ENCODE data around the gene RAB3IL1. TPM values are rescaled to one million over a fixed set of nuclear protein-coding genes. Genes with fewer than 3 reads are reported as not detected.

The RAB3IL1 gene
- total RNA-seq, 1 experiment from 2014 or later = 18.1 TPM

DNA sequence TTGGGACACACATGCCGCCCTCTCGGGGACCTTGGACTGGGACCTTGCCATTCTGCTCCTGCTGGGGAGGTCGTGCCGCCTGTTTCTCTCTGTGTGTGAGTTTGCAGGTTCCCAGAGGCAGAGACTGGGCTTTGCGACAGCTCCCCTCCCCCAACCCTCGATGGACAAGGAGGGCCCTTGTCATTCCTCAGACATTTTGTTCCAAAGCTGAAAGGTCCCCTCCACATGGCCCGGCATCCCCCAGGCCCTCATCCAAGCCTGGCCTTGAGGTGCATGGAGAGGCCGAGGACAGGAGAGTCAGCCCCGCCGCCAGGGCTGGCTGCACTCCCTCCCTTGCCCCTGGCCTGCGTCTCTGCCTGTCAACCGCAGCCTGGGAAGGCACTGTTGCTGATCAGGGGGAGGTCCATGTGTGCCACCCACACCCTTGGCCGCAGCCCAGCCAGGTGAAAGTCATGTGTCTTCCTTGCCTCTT, 63.6 kb downstream of the RAB3IL1 start:
- Histone ChIP-seq H3K9me2 (ENCODE audit: insufficient read depth) (no peaks in the 10 kb centered on the region), H3K36me3 (ENCODE audit: control insufficient read depth in 1 of 2, insufficient read depth in 2 of 2, low read length in 2 of 2) (no peaks in the 10 kb centered on the region), H3K4me1 (ENCODE audit: control insufficient read depth in 1 of 2, insufficient read depth in 2 of 2, low read length in 2 of 2) (no peaks in the 10 kb centered on the region), H3K9ac (ENCODE audit: low read length) (no peak overlapping the region), H3K4me2 (ENCODE audit: low read length) (no peak overlapping the region), H3K27me3 (ENCODE audit: insufficient read depth, low read length) (no peaks in the 10 kb centered on the region), H3K4me3 (replicated peaks in 1 of 2; ENCODE audit: low read depth in 1 of 2, low read length in 2 of 2) (no peak overlapping the region), H2AFZ (ENCODE audit: low read depth, low read length, poor library complexity, severe bottlenecking) (no peak overlapping the region), H3K79me2 (ENCODE audit: insufficient read depth, low read length) (no peaks in the 10 kb centered on the region), H4K20me1 (ENCODE audit: insufficient read depth) (no peaks in the 10 kb centered on the region), H3K27ac (ENCODE audit: low read depth, low read length) (no peak overlapping the region), H3K9me3 (ENCODE audit: control insufficient read depth in 1 of 2, insufficient read depth in 1 of 2, low read depth in 1 of 2, low read length in 2 of 2) (no peaks in the 10 kb centered on the region)
- no TSS peak for BruUV-seq (replicated peaks)
- intact Hi-C loops (cut with micrococcal nuclease) = no loop called here
- no peak for TF ChIP-seq CEBPB (IDR thresholded peaks at IDR 0.05; ENCODE audit: low read depth)
- no peak for TF ChIP-seq YY1 (IDR thresholded peaks at IDR 0.05; ENCODE audit: extremely low read depth, insufficient replicate concordance, low read depth, low read length)
- ChIA-PET CTCF (no interaction called here), RAD21 (ENCODE audit: low non-redundant PET in 1 of 2, low total read pairs in 2 of 2, uncharacterized antibody in 2 of 2, unreplicated experiment in 2 of 2) (no interaction called here), POLR2A (no interaction called here)
- no peak for DNase-seq (ENCODE audit: low read depth, low spot score)
- no peak for ATAC-seq

DNA sequence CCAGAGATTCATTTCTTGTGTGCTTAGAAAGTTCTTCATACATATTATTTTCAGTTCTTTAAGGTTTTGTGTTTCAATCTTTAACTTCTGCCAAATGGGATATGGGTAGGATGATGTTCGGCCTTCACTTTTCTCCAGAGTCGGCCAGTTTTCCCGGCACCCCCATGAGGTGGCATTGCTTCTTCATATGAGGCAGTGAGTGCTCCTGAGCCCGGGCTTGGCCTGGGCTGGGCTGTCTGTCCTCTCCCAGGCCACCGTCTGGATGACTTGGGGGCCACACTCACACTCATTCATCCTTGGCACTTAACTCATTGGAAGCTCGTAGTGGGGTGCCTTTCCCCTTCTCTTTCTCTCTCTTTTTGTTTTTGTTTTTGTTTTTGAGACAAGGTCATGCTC, 65.5 kb downstream of the RAB3IL1 start:
- BruUV-seq (replicated peaks) = no TSS peak
- no peaks in the 10 kb centered on the region for H4K20me1 ChIP-seq (ENCODE audit: insufficient read depth)
- H3K27ac ChIP-seq (ENCODE audit: low read depth, low read length) = no peak overlapping the region
- ChIA-PET CTCF (no interaction called here), POLR2A (no interaction called here), RAD21 (ENCODE audit: low non-redundant PET in 1 of 2, low total read pairs in 2 of 2, uncharacterized antibody in 2 of 2, unreplicated experiment in 2 of 2) (no interaction called here)
- no peaks in the 10 kb centered on the region for H3K9me2 ChIP-seq (ENCODE audit: insufficient read depth)
- no peaks in the 10 kb centered on the region for H3K9me3 ChIP-seq (ENCODE audit: control insufficient read depth in 1 of 2, insufficient read depth in 1 of 2, low read depth in 1 of 2, low read length in 2 of 2)
- intact Hi-C loops (cut with micrococcal nuclease) = no loop called here
- H3K4me3 ChIP-seq (replicated peaks in 1 of 2; ENCODE audit: low read depth in 1 of 2, low read length in 2 of 2) = no peak overlapping the region
- no peak overlapping the region for H2AFZ ChIP-seq (ENCODE audit: low read depth, low read length, poor library complexity, severe bottlenecking)
- ATAC-seq = no peak
- H3K4me2 ChIP-seq (ENCODE audit: low read length) = no peak overlapping the region
- H3K36me3 ChIP-seq (ENCODE audit: control insufficient read depth in 1 of 2, insufficient read depth in 2 of 2, low read length in 2 of 2) = no peaks in the 10 kb centered on the region
- no peaks in the 10 kb centered on the region for H3K4me1 ChIP-seq (ENCODE audit: control insufficient read depth in 1 of 2, insufficient read depth in 2 of 2, low read length in 2 of 2)
- H3K27me3 ChIP-seq (ENCODE audit: insufficient read depth, low read length) = no peaks in the 10 kb centered on the region
- no peaks in the 10 kb centered on the region for H3K79me2 ChIP-seq (ENCODE audit: insufficient read depth, low read length)
- H3K9ac ChIP-seq (ENCODE audit: low read length) = no peak overlapping the region
- no peak for DNase-seq (ENCODE audit: low read depth, low spot score)
- TF ChIP-seq CTCF (IDR thresholded peaks at IDR 0.05 in 2 of 3, conservative IDR thresholded peaks at IDR 0.05 in 1 of 3; ENCODE audit: borderline replicate concordance in 1 of 3, insufficient read depth in 1 of 3, low read depth in 2 of 3, low read length in 2 of 3) (no peak), YY1 (IDR thresholded peaks at IDR 0.05; ENCODE audit: extremely low read depth, insufficient replicate concordance, low read depth, low read length) (no peak), REST (IDR thresholded peaks at IDR 0.05; ENCODE audit: low read depth) (no peak), ZNF274 (IDR thresholded peaks at IDR 0.05; ENCODE audit: low read depth, low read length) (no peak), FOSL1 (IDR thresholded peaks at IDR 0.05; ENCODE audit: low read depth) (no peak), EZH2phosphoT487 (IDR thresholded peaks at IDR 0.05; ENCODE audit: borderline replicate concordance) (no peak), TCF7L2 (IDR thresholded peaks at IDR 0.05; ENCODE audit: borderline replicate concordance, extremely low read depth, insufficient read depth, insufficient read length) (no peak), JUND (IDR thresholded peaks at IDR 0.05) (no peak), MAX (IDR thresholded peaks at IDR 0.05) (no peak), CBX3 (IDR thresholded peaks at IDR 0.05; ENCODE audit: low read depth) (no peak)
- TF ChIP-seq, protein P1, sequence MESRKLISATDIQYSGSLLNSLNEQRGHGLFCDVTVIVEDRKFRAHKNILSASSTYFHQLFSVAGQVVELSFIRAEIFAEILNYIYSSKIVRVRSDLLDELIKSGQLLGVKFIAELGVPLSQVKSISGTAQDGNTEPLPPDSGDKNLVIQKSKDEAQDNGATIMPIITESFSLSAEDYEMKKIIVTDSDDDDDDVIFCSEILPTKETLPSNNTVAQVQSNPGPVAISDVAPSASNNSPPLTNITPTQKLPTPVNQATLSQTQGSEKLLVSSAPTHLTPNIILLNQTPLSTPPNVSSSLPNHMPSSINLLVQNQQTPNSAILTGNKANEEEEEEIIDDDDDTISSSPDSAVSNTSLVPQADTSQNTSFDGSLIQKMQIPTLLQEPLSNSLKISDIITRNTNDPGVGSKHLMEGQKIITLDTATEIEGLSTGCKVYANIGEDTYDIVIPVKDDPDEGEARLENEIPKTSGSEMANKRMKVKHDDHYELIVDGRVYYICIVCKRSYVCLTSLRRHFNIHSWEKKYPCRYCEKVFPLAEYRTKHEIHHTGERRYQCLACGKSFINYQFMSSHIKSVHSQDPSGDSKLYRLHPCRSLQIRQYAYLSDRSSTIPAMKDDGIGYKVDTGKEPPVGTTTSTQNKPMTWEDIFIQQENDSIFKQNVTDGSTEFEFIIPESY (IDR thresholded peaks at IDR 0.05; ENCODE audit: extremely low read depth, insufficient replicate concordance, low read length) = no peak

Data from HCT116 (cell line).